PC-9 (cell line): Measurements from ENCODE around the gene SNX25. TPM values are rescaled to one million over a fixed set of nuclear protein-coding genes. Genes with fewer than 3 reads are reported as not detected.

ENCODE experiments used
- BruUV-seq: library from RNA; stranded (reverse); fragments of 400-500 nt; replicated peaks from 2 replicates; lab custom pipeline; 2021; lab: Mats Ljungman, UMichigan
- CTCF ChIA-PET: fragments of 300-600 bp; sonication (Branson Sonifier 250); formaldehyde crosslinking; loops from one replicate; lab custom pipeline; 2022; ENCODE audit warnings: antibody characterized with exemption; lab: Charles Lee
- POLR2A ChIA-PET: fragments of 300-600 bp; sonication (Branson Sonifier 250); formaldehyde crosslinking; loops from one replicate; lab custom pipeline; 2022; ENCODE audit warnings: antibody characterized with exemption; ENCODE audit not compliant: unreplicated experiment; lab: Charles Lee
- DNase-seq, 2 experiments: peaks; one replicate each; pipeline versions ENCODE4 v3.0.0 to v3.0.0-alpha.2; 2015 to 2022; ENCODE audit warnings: mixed read lengths in 1 of 2
- H2AFZ ChIP-seq: fragments of 200-600 bp; sonication (generic); 2 replicates; pipeline ENCODE4 v1.8.1; 2017; ENCODE audit warnings: antibody characterized with exemption
- H3F3A ChIP-seq: fragments of 200-600 bp; sonication (generic); 2 replicates; pipeline ENCODE4 v1.8.1; 2017; ENCODE audit warnings: antibody characterized with exemption, mild to moderate bottlenecking, low read depth; ENCODE audit not compliant: insufficient read depth
- H3K27ac ChIP-seq: fragments of 200-600 bp; sonication (generic); 2 replicates; pipeline ENCODE4 v1.6.1; 2016; ENCODE audit warnings: mixed run types
- H3K27me3 ChIP-seq: fragments of 200-600 bp; sonication (generic); 2 replicates; pipeline ENCODE4 v1.6.1; 2016; ENCODE audit warnings: low read depth, mixed run types; ENCODE audit not compliant: insufficient read depth
- H3K36me3 ChIP-seq: fragments of 200-600 bp; sonication (generic); 2 replicates; pipeline ENCODE4 v1.6.1; 2016; ENCODE audit warnings: low read depth, mixed run types
- H3K4me1 ChIP-seq: fragments of 200-600 bp; sonication (generic); replicated peaks from 2 replicates; pipeline ENCODE4 v1.6.1; 2016; ENCODE audit warnings: mixed run types; ENCODE audit not compliant: insufficient read depth
- H3K4me2 ChIP-seq: fragments of 200-600 bp; sonication (generic); 2 replicates; pipeline ENCODE4 v1.6.1; 2017; ENCODE audit warnings: mixed run types
- H3K4me3 ChIP-seq: fragments of 200-600 bp; sonication (generic); 2 replicates; pipeline ENCODE4 v1.6.1; 2016; ENCODE audit warnings: mixed run types
- H3K79me2 ChIP-seq: fragments of 200-600 bp; sonication (generic); 2 replicates; pipeline ENCODE4 v1.6.1; 2017; ENCODE audit warnings: low read depth, mixed run types
- H3K9me2 ChIP-seq: fragments of 200-600 bp; sonication (generic); 2 replicates; pipeline ENCODE4 v1.8.1; 2017; ENCODE audit warnings: mild to moderate bottlenecking; ENCODE audit not compliant: insufficient read depth
- H3K9me3 ChIP-seq: fragments of 200-600 bp; sonication (generic); 2 replicates; pipeline ENCODE4 v1.8.1; 2016; ENCODE audit warnings: low read depth; ENCODE audit not compliant: insufficient read depth
- H4K20me1 ChIP-seq: fragments of 200-600 bp; sonication (generic); 2 replicates; pipeline ENCODE4 v1.8.1; 2017; ENCODE audit not compliant: insufficient read depth
- CTCF ChIP-seq: fragments of 200-600 bp; sonication (generic); conservative IDR thresholded peaks from 2 replicates; pipeline ENCODE4 v1.6.1; 2017; ENCODE audit warnings: mixed run types, antibody characterized with exemption, mild to moderate bottlenecking, moderate library complexity
- EZH2 ChIP-seq: fragments of 200-600 bp; sonication (generic); IDR thresholded peaks from 2 replicates; pipeline ENCODE4 v1.8.0; 2017; ENCODE audit warnings: antibody characterized with exemption, low read depth
- intact Hi-C: fragments of 100-400 bp; cut with micrococcal nuclease; formaldehyde crosslinking; loops from one replicate; pipeline ENCODE4 v1.10.0; 2022; ENCODE audit not compliant: unreplicated experiment
- total RNA-seq: library from RNA; stranded (reverse); gene quantifications from 2 replicates; pipeline ENCODE4 v1.2.3, GENCODE V29; 2021

Gene SNX25
- total RNA-seq, 1 experiment from 2014 or later: 18.0 TPM

GRCh38 chr4:185411849-185412248 is 202.5 kb downstream of the SNX25 start:
- H2AFZ ChIP-seq: no peak overlapping the region
- ChIA-PET POLR2A (no interaction called here), CTCF (no interaction called here)
- H3K4me2 ChIP-seq: no peak overlapping the region
- intact Hi-C loops: no loop called here
- TF ChIP-seq EZH2 (no peak), CTCF (no peak)
- no peaks in the 10 kb centered on the region for H3K27me3 ChIP-seq
- no peak overlapping the region for H3K27ac ChIP-seq
- H3K36me3 ChIP-seq: no peaks in the 10 kb centered on the region
- no peak overlapping the region for H3K4me3 ChIP-seq
- DNase-seq: no peak
- no peaks in the 10 kb centered on the region for H3K4me1 ChIP-seq
- H3K79me2 ChIP-seq: no peaks in the 10 kb centered on the region
- H4K20me1 ChIP-seq: no peaks in the 10 kb centered on the region
- no peaks in the 10 kb centered on the region for H3K9me2 ChIP-seq
- no TSS peak for BruUV-seq
- H3K9me3 ChIP-seq: no peaks in the 10 kb centered on the region
- H3F3A ChIP-seq: no peaks in the 10 kb centered on the region

GRCh38 chr4:185412412-185412811 is 203.0 kb downstream of the SNX25 start:
- no peak overlapping the region for H3K27ac ChIP-seq
- no peak overlapping the region for H2AFZ ChIP-seq
- H3K4me1 ChIP-seq: no peaks in the 10 kb centered on the region
- intact Hi-C loops: no loop called here
- no peak overlapping the region for H3K4me3 ChIP-seq
- no peaks in the 10 kb centered on the region for H3K9me3 ChIP-seq
- H3K79me2 ChIP-seq: no peaks in the 10 kb centered on the region
- H3K27me3 ChIP-seq: no peaks in the 10 kb centered on the region
- H4K20me1 ChIP-seq: no peaks in the 10 kb centered on the region
- POLR2A ChIA-PET: no interaction called here
- TF ChIP-seq EZH2 (no peak), CTCF (no peak)
- no peaks in the 10 kb centered on the region for H3F3A ChIP-seq
- no TSS peak for BruUV-seq
- no peaks in the 10 kb centered on the region for H3K9me2 ChIP-seq
- no peak overlapping the region for H3K4me2 ChIP-seq
- DNase-seq: no peak
- H3K36me3 ChIP-seq: no peaks in the 10 kb centered on the region
- CTCF ChIA-PET: no interaction called here

Other genes starting within 250 kb of the SNX25 start
- gene HELT, start 191.1 kb upstream of the SNX25 start, total RNA-seq: not detected in 2 replicates
- 15.6 and 15.9 TPM in 2 replicates for gene SLC25A4, start 66.3 kb upstream of the SNX25 start, total RNA-seq
- gene CFAP97, start 5.6 kb upstream of the SNX25 start, total RNA-seq: 33.4 and 48.2 TPM in 2 replicates
- 0.85 and 0.90 TPM in 2 replicates for gene LRP2BP, start 186.3 kb downstream of the SNX25 start, total RNA-seq
- gene ANKRD37, start 187.2 kb downstream of the SNX25 start, total RNA-seq: 4.2 and 5.8 TPM in 2 replicates
- 22.7 and 26.8 TPM in 2 replicates for gene UFSP2, start 216.4 kb downstream of the SNX25 start, total RNA-seq